ENCODE results near the gene GALK2.

DNA sequence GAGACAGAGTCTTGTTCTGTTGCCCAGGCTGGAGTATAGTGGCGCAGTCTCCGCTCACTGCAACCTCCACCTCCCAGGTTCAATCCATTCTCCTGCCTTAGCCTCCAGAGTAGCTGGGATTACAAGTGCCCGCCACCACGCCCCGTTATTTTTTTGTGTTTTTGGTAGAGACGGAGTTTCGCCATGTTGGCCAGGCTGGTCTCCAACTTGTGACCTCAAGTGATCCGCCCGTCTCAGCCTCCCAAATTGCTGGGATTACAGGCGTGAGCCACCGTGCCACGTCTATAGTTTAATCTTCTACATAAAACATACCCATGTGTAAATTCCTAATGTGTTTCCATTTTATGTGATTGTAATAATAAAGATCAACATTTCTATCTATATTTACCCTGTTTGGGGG lies 1.7 kb downstream of the GALK2 start:
- no peak for TF ChIP-seq POLR2A (IDR thresholded peaks at IDR 0.05)
- TF ChIP-seq, protein P1, sequence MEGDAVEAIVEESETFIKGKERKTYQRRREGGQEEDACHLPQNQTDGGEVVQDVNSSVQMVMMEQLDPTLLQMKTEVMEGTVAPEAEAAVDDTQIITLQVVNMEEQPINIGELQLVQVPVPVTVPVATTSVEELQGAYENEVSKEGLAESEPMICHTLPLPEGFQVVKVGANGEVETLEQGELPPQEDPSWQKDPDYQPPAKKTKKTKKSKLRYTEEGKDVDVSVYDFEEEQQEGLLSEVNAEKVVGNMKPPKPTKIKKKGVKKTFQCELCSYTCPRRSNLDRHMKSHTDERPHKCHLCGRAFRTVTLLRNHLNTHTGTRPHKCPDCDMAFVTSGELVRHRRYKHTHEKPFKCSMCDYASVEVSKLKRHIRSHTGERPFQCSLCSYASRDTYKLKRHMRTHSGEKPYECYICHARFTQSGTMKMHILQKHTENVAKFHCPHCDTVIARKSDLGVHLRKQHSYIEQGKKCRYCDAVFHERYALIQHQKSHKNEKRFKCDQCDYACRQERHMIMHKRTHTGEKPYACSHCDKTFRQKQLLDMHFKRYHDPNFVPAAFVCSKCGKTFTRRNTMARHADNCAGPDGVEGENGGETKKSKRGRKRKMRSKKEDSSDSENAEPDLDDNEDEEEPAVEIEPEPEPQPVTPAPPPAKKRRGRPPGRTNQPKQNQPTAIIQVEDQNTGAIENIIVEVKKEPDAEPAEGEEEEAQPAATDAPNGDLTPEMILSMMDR (IDR thresholded peaks at IDR 0.05): no peak
